GM12878 (cell line): ENCODE measurements around the gene HMGCR. TPM values are rescaled to one million over a fixed set of nuclear protein-coding genes. Genes with fewer than 3 reads are reported as not detected.

Experiments
- ATAC-seq: fragments of 200-7000 bp; cut with Tn5 transposase; 3 replicates; pipeline ENCODE4 v1.9.1; 2020; ENCODE audit warnings: mild to moderate bottlenecking, moderate library complexity
- BruUV-seq: library from RNA; stranded (reverse); fragments of 400-500 nt; replicated peaks from 2 replicates; lab custom pipeline; 2021; lab: Mats Ljungman, UMichigan
- CTCF ChIA-PET: fragments of 300-600 bp; sonication (Branson Sonifier 250); formaldehyde crosslinking; extraction: SDS; loops from one replicate; lab custom pipeline; 2021; ENCODE audit warnings: inconsistent platforms; lab: Yijun Ruan, JAX
- POLR2A ChIA-PET: fragments of 350-600 bp; formaldehyde crosslinking; extraction: SDS; loops from one replicate; lab custom pipeline; 2021; ENCODE audit warnings: inconsistent platforms; lab: Charles Lee
- RAD21 ChIA-PET: fragments of 300-600 bp; sonication (Branson Sonifier 250); formaldehyde crosslinking; loops from one replicate; lab custom pipeline; 2023; ENCODE audit warnings: antibody characterized with exemption; ENCODE audit not compliant: unreplicated experiment; lab: Charles Lee
- SMC1A ChIA-PET: fragments of 300-600 bp; sonication (Branson Sonifier 250); formaldehyde crosslinking; loops from one replicate; lab custom pipeline; 2023; ENCODE audit not compliant: unreplicated experiment, uncharacterized antibody; lab: Charles Lee
- DNase-seq: peaks from one replicate; pipeline ENCODE4 v3.0.0-alpha.2; 2011; ENCODE audit warnings: low read depth, low spot score
- FAIRE-seq: peaks from 3 replicates; lab custom pipeline; 2011; peaks lifted over from hg19 to GRCh38; lab: Jason Lieb, UNC
- H2AFZ ChIP-seq: 2 replicates; pipeline ENCODE4 v1.6.0; 2011; ENCODE audit warnings: low read depth, low read length, control low read depth; ENCODE audit not compliant: control insufficient read depth
- H3K27ac ChIP-seq: 2 replicates; pipeline ENCODE4 v1.5.1; 2011; ENCODE audit warnings: control low read depth; ENCODE audit not compliant: control insufficient read depth, insufficient read depth
- H3K27me3 ChIP-seq, 2 experiments: replicated peaks in 1 of 2; 2 replicates each; pipeline versions ENCODE4 v1.6.0 to v1.6.1; 2011; ENCODE audit warnings: low read length in 1 of 2; ENCODE audit not compliant: control insufficient read depth in 2 of 2, insufficient read depth in 2 of 2
- H3K36me3 ChIP-seq, 2 experiments: 2 replicates each; pipeline ENCODE4 v1.5.1; 2011; ENCODE audit warnings: low read length in 1 of 2; ENCODE audit not compliant: control insufficient read depth in 2 of 2, insufficient read depth in 2 of 2
- H3K4me1 ChIP-seq: 2 replicates; pipeline ENCODE4 v1.6.1; 2011; ENCODE audit warnings: mild to moderate bottlenecking, low read length, moderate library complexity, mixed read lengths; ENCODE audit not compliant: control insufficient read depth, insufficient read depth
- H3K4me2 ChIP-seq: 2 replicates; pipeline ENCODE4 v1.6.0; 2011; ENCODE audit warnings: control low read depth; ENCODE audit not compliant: control insufficient read depth, insufficient read depth
- H3K4me3 ChIP-seq: fragments of 200-600 bp; sonication (generic); 2 replicates; pipeline ENCODE4 v1.5.1; 2016
- H3K79me2 ChIP-seq: 2 replicates; pipeline ENCODE4 v1.6.0; 2011; ENCODE audit warnings: low read length; ENCODE audit not compliant: control insufficient read depth, insufficient read depth
- H3K9ac ChIP-seq: 2 replicates; pipeline ENCODE4 v1.8.0; 2011; ENCODE audit warnings: low read length, control low read depth, mixed read lengths; ENCODE audit not compliant: control insufficient read depth, insufficient read depth
- H3K9me3 ChIP-seq: replicated peaks from 3 replicates; pipeline ENCODE4 v1.5.1; 2011; ENCODE audit warnings: mild to moderate bottlenecking, low read length; ENCODE audit not compliant: control insufficient read depth, insufficient read depth
- H4K20me1 ChIP-seq: 2 replicates; pipeline ENCODE4 v1.6.0; 2011; ENCODE audit not compliant: control insufficient read depth, insufficient read depth
- POLR2A ChIP-seq: IDR thresholded peaks from 2 replicates; pipeline ENCODE4 v1.6.1; 2011; ENCODE audit warnings: low read depth, mild to moderate bottlenecking, low read length
- POLR2AphosphoS5 ChIP-seq: IDR thresholded peaks from 2 replicates; pipeline ENCODE4 v1.6.1; 2011; ENCODE audit warnings: mild to moderate bottlenecking, low read length, inconsistent platforms
- RBBP5 ChIP-seq: fragments of 200-600 bp; sonication (generic); conservative IDR thresholded peaks from 2 replicates; pipeline ENCODE4 v1.6.1; 2016
- RELA ChIP-seq: fragments of 450-650 bp; IDR thresholded peaks from 2 replicates; pipeline ENCODE4 v1.8.0; 2014; ENCODE audit warnings: borderline replicate concordance; ENCODE audit not compliant: partially characterized antibody
- TARDBP ChIP-seq: IDR thresholded peaks from 2 replicates; pipeline ENCODE4 v1.6.1; 2016; ENCODE audit warnings: borderline replicate concordance
- ZNF592 ChIP-seq: fragments of 450-650 bp; IDR thresholded peaks from 2 replicates; pipeline ENCODE4 v1.6.1; 2017; ENCODE audit warnings: mild to moderate bottlenecking, moderate library complexity
- WGBS: methylation state at CpG from one replicate; pipeline ENCODE4 v1.1.6; 2016; ENCODE audit warnings: low lambda C conversion rate; ENCODE audit not compliant: insufficient replicate concordance, insufficient coverage; ENCODE audit errors: missing lambda C conversion rate; 5-methylcytosine and 5-hydroxymethylcytosine counted together
- in situ Hi-C: fragments of 300-500 bp; cut with MboI; formaldehyde crosslinking; loops from 9 replicates; pipeline ENCODE4 v1.14.3; 2018; ENCODE audit warnings: mixed read lengths
- intact Hi-C: fragments of 100-400 bp; cut with micrococcal nuclease; formaldehyde crosslinking; loops from one replicate; pipeline ENCODE4 v1.14.2; 2022; ENCODE audit not compliant: unreplicated experiment
- polyA plus RNA-seq, 11 experiments: library from polyadenylated mRNA; depleted of rRNA in 4 of 11; unstranded in 6 of 11; stranded (reverse) in 5 of 11; fragments of >200 nt; fragmentation: Nextera tagmentation in 4 of 11; fragmentation: Illumina TruSeq in 1 of 11; extraction: Ambion mirVana in 4 of 11; extraction: Trizol in 1 of 11; gene quantifications; 1 replicate in 1 of 11; 2 replicates in 10 of 11; pipeline versions ENCODE4 v1.2.1 to v1.2.3, GENCODE V29; 2011 to 2016; ENCODE audit warnings: inconsistent platforms in 2 of 11, missing spikeins in 2 of 11, low read depth in 1 of 11
- total RNA-seq, 4 experiments: library from RNA; depleted of rRNA in 3 of 4; stranded (reverse); fragments of >200 nt in 3 of 4; fragmentation: Illumina TruSeq in 1 of 4; extraction: Trizol in 1 of 4; gene quantifications; 2 replicates each; pipeline versions ENCODE4 v1.2.1 to v1.2.3, GENCODE V29; 2013 to 2021

The HMGCR gene
- total and polyA plus RNA-seq, 10 of the 15 experiments (the other 5 are each of a cell fraction or from before 2014, with no cell fraction given): 30.8 to 119 (median 73.9) TPM

DNA sequence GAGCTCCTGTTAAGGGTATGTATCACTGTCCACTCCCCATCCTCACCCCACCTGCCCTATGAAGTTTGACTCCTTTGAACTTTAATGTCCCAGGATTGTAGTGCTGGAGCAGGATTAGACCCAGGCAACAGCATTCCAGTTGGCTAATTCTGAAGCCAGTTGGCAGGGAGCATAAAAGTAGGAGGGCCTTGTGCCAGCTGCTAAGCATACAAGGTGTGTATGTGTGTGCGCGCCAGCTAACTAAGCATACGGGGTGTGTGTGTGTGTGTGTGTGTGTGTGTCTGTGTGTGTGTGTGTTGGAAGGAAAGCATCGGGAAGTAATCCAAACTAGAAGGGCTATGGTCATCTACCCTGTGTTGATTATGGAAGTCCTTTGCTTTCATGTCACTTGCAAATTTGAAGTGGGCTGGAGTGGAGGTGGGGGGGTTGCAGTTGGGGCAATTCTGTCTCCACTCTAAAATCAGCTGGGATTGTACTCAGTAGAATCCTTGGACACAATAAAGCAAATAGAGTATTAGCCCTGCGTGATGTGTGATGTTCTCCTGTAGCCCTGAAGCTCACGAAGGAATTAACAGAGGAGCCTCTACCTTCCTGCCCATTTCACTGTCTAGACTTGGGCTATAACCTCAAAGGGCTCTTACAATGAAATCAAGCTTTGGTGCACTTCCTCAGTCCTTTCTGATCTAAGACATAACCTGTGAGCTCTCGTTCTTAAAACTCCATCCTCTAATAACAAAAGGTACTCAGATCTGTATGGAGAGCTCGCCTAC, 26.9 kb downstream of the HMGCR start:
- CTCF ChIA-PET: interaction anchor here (0.9 to 6.7 kb wide), 3 partner anchors 127 to 319 kb away, joined by 3 to 31 read pairs (median 3); partner anchors contain the start of gene ANKRD31
- Histone ChIP-seq H3K27me3 (no peaks in the 10 kb centered on the region), H3K4me1 (peaks cover 14% of the 10 kb centered on the region), H3K4me2 (no peak overlapping the region), H3K4me3 (no peak overlapping the region), H3K9ac (no peak overlapping the region), H4K20me1 (no peaks in the 10 kb centered on the region), H3K27ac (no peak overlapping the region), H3K9me3 (no peaks in the 10 kb centered on the region), H3K79me2 (no peaks in the 10 kb centered on the region), H2AFZ (no peak overlapping the region), H3K36me3 (peaks cover 3 to 23% of the 10 kb centered on the region in 2 experiments)
- no peak for ATAC-seq
- in situ Hi-C loops (no loop called here), intact Hi-C loops (loop anchor here (10.0 kb wide), 1 partner anchor 1301 kb away; no protein-coding TSS in a partner anchor)
- TF ChIP-seq ZNF592 (no peak), RBBP5 (no peak), POLR2A (0 out of 2 replicates have a peak, but pooled peaks have one; percentile 29), RELA (no peak), POLR2AphosphoS5 (peak; percentile 58; the same call in 1 of the 2 replicates), TARDBP (0 out of 2 replicates have a peak, but pooled peaks have one; percentile 29)
- 85% methylated on average over 8 of the region's 8 CpGs for WGBS
- DNase-seq: no peak
- FAIRE-seq: no peak
- SMC1A ChIA-PET: interaction anchor here (0.6 to 2.5 kb wide), 5 partner anchors 13 to 450 kb away, joined by 3 to 11 read pairs (median 5); partner anchors contain the start of gene ANKRD31
- no TSS peak for BruUV-seq
- POLR2A ChIA-PET: interaction anchor here (1.1 kb wide), 1 partner anchor 38 kb away, joined by 5 read pairs; no protein-coding TSS in a partner anchor
- RAD21 ChIA-PET: interaction anchor here (1.1 kb wide), 1 partner anchor 317 kb away, joined by 3 read pairs; no protein-coding TSS in a partner anchor
